Effector memory CD4-positive, alpha-beta T cell (primary cell): ENCODE data around the gene SYNRG.
"Not testable (repeated sequence)": the region's sequence is repeated elsewhere in the genome, so short reads cannot be mapped to it uniquely, and the experiment has no call there.

Experiments used
- DNase-seq, 3 donors: peaks; one replicate each; pipeline ENCODE4 v3.0.0-alpha.2; 2020
- H3K27ac ChIP-seq: 2 replicates; pipeline ENCODE4 v1.7.0; 2013; ENCODE audit warnings: mild to moderate bottlenecking, low read length, moderate library complexity; ENCODE audit not compliant: insufficient read depth, poor library complexity, severe bottlenecking
- H3K27me3 ChIP-seq: replicated peaks from 2 replicates; pipeline ENCODE4 v1.7.0; 2013; ENCODE audit warnings: mild to moderate bottlenecking, low read length; ENCODE audit not compliant: insufficient read depth, control insufficient read depth, poor library complexity, severe bottlenecking
- H3K36me3 ChIP-seq: 2 replicates; pipeline ENCODE4 v1.7.0; 2013; ENCODE audit warnings: mild to moderate bottlenecking, low read length, moderate library complexity; ENCODE audit not compliant: control insufficient read depth, insufficient read depth
- H3K4me1 ChIP-seq: 2 replicates; pipeline ENCODE4 v1.7.0; 2013; ENCODE audit warnings: low read length, mild to moderate bottlenecking; ENCODE audit not compliant: control insufficient read depth, insufficient read depth, poor library complexity, severe bottlenecking
- H3K4me3 ChIP-seq: 2 replicates; pipeline ENCODE4 v1.7.0; 2013; ENCODE audit warnings: low read length, low read depth, mild to moderate bottlenecking; ENCODE audit not compliant: insufficient read depth, poor library complexity, severe bottlenecking
- H3K9me3 ChIP-seq: 2 replicates; pipeline ENCODE4 v1.7.0; 2013; ENCODE audit warnings: mild to moderate bottlenecking, low read length, moderate library complexity; ENCODE audit not compliant: control insufficient read depth

The SYNRG gene

GRCh38 chr17:37640015-37640414 is 30.8 kb upstream of the SYNRG start:
- no peak for DNase-seq
- peaks cover 11% of the 10 kb centered on the region for H3K36me3 ChIP-seq
- no peaks in the 10 kb centered on the region for H3K4me1 ChIP-seq
- H3K27me3 ChIP-seq: no peaks in the 10 kb centered on the region
- H3K27ac ChIP-seq: no peak overlapping the region
- no peaks in the 10 kb centered on the region for H3K9me3 ChIP-seq
- H3K4me3 ChIP-seq: no peak overlapping the region

- no peaks in the 10 kb centered on the region for H3K4me1 ChIP-seq
- no peak overlapping the region for H3K27ac ChIP-seq
- peaks cover 11% of the 10 kb centered on the region for H3K36me3 ChIP-seq
- no peaks in the 10 kb centered on the region for H3K27me3 ChIP-seq
- no peaks in the 10 kb centered on the region for H3K9me3 ChIP-seq
- no peak overlapping the region for H3K4me3 ChIP-seq
- DNase-seq: no peak
Measured at GRCh38 chr17:37637956-37638355, 28.7 kb upstream of the SYNRG start.

GRCh38 chr17:37616430-37616829 is 7.2 kb upstream of the SYNRG start:
- H3K27ac ChIP-seq, H3K9me3 ChIP-seq, H3K4me1 ChIP-seq, DNase-seq, H3K27me3 ChIP-seq, H3K4me3 ChIP-seq: not testable (repeated sequence)
- peaks cover 54% of the 10 kb centered on the region for H3K36me3 ChIP-seq

- no peak overlapping the region for H3K27ac ChIP-seq
- no peaks in the 10 kb centered on the region for H3K4me1 ChIP-seq
- H3K36me3 ChIP-seq: peaks cover 43% of the 10 kb centered on the region
- H3K27me3 ChIP-seq: no peaks in the 10 kb centered on the region
- no peak overlapping the region for H3K4me3 ChIP-seq
- no peak for DNase-seq
- no peaks in the 10 kb centered on the region for H3K9me3 ChIP-seq
Measured at GRCh38 chr17:37614823-37615222, 5.6 kb upstream of the SYNRG start.

GRCh38 chr17:37614391-37614790 is 5.2 kb upstream of the SYNRG start:
- no peak overlapping the region for H3K27ac ChIP-seq
- no peaks in the 10 kb centered on the region for H3K9me3 ChIP-seq
- H3K4me3 ChIP-seq: no peak overlapping the region
- DNase-seq: no peak
- H3K27me3 ChIP-seq: no peaks in the 10 kb centered on the region
- H3K36me3 ChIP-seq: peaks cover 40% of the 10 kb centered on the region
- no peaks in the 10 kb centered on the region for H3K4me1 ChIP-seq

- Histone ChIP-seq H3K9me3 (no peaks in the 10 kb centered on the region), H3K4me1 (peaks cover 16% of the 10 kb centered on the region), H3K4me3 (no peak overlapping the region), H3K36me3 (peaks cover 19% of the 10 kb centered on the region), H3K27ac (no peak overlapping the region), H3K27me3 (no peaks in the 10 kb centered on the region)
- DNase-seq: no peak
Measured at GRCh38 chr17:37610971-37611370, 1.8 kb upstream of the SYNRG start.

- H3K27me3 ChIP-seq, H3K9me3 ChIP-seq, DNase-seq: not testable (repeated sequence)
- Histone ChIP-seq H3K36me3 (peaks cover 18% of the 10 kb centered on the region), H3K4me3 (peak overlapping the region; percentile 96), H3K4me1 (peaks cover 21% of the 10 kb centered on the region), H3K27ac (peak overlapping the region; percentile 93)
Measured at GRCh38 chr17:37610041-37610420, 813 bp upstream of the SYNRG start.

GRCh38 chr17:37608351-37609169 is 658 bp downstream of the SYNRG start:
- no peaks in the 10 kb centered on the region for H3K27me3 ChIP-seq
- peaks cover 36% of the 10 kb centered on the region for H3K4me1 ChIP-seq
- peak in 1 of 3 donors; percentile 23 for DNase-seq
- H3K36me3 ChIP-seq: peaks cover 8% of the 10 kb centered on the region
- H3K9me3 ChIP-seq: no peaks in the 10 kb centered on the region
- H3K4me3 ChIP-seq: peak overlapping the region; percentile 96
- H3K27ac ChIP-seq: peak overlapping the region; percentile 93

GRCh38 chr17:37607637-37608331 is 1.4 kb downstream of the SYNRG start:
- Histone ChIP-seq H3K4me1 (peaks cover 38% of the 10 kb centered on the region), H3K27ac (peak overlapping the region; percentile 93), H3K4me3 (peak overlapping the region; percentile 96), H3K36me3 (peaks cover 7% of the 10 kb centered on the region), H3K27me3 (no peaks in the 10 kb centered on the region), H3K9me3 (no peaks in the 10 kb centered on the region)
- no peak for DNase-seq

GRCh38 chr17:37605813-37606505 is 3.3 kb downstream of the SYNRG start:
- Histone ChIP-seq H3K36me3 (peaks cover 3% of the 10 kb centered on the region), H3K27me3 (no peaks in the 10 kb centered on the region), H3K27ac (peak overlapping the region; percentile 40), H3K9me3 (no peaks in the 10 kb centered on the region), H3K4me1 (peaks cover 38% of the 10 kb centered on the region), H3K4me3 (peak overlapping the region; percentile 12)
- peak in 2 of 3 donors; percentile 2 to 24 for DNase-seq
